GM13976 (cell line): ENCODE measurements around the gene TCTN1.
"Not testable (repeated sequence)": the region's sequence is repeated elsewhere in the genome, so short reads cannot be mapped to it uniquely, and the experiment has no call there.

Experiments used
- DNase-seq: peaks from one replicate; pipeline ENCODE4 v3.0.0; 2012; ENCODE audit warnings: low spot score
- in situ Hi-C: fragments of 300-500 bp; cut with MboI; formaldehyde crosslinking; loops from one replicate; pipeline ENCODE4 v1.12.0; 2022; ENCODE audit warnings: low sequenced_read_pairs, mixed read lengths, inconsistent platforms; ENCODE audit not compliant: unreplicated experiment
- TF ChIP-seq, protein P1 (sequence below): IDR thresholded peaks from 2 replicates; pipeline ENCODE4 v1.5.1; 2012; ENCODE audit warnings: borderline replicate concordance, mild to moderate bottlenecking; ENCODE audit not compliant: insufficient read depth; ENCODE audit errors: extremely low read depth, missing control alignments, control extremely low read depth

TCTN1 gene

DNA sequence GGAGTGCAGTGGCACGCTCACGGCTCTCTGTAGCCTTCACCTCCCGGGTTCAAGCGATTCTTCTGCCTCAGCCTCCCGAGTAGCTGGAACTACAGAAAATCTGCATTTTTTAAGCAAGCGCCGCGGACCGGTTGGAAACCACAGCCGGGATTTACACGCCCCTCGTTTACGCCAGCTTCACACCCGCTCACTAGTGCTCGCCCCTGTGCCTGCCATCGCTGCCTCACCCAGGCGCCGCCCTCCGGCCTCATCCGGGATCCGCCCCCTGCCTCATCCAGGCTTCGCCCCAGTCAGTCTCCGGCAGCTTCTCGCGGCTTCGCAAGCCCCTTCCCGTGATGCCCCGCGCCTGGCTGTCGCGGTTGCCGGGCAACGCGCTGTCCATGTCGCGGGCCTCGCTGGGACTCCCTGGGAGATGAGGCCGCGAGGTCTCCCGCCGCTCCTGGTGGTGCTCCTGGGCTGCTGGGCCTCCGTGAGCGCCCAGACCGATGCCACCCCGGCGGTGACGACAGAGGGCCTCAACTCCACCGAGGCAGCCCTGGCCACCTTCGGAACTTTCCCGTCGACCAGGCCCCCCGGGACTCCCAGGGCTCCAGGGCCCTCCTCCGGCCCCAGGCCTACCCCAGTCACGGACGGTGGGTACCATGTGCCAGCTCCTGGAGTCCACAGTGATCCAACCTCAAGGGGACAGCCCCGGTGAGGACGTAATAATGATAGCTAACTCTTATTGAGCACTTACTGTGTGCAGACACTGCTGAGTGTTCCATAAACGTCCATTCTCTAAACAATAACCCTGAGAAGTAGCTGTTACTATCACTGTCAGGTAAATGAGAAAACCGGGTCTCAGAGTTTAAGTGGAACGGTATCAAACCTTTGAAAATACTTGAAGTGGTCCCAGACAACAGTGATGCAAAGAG lies at the start of gene TCTN1:
TSS of gene TCTN1 (plus strand) at position 359 of the 914 bp plus-strand sequence. CDS start at position 413, 54 bp downstream.
- in situ Hi-C loops = no loop called here
- TF ChIP-seq, protein P1, sequence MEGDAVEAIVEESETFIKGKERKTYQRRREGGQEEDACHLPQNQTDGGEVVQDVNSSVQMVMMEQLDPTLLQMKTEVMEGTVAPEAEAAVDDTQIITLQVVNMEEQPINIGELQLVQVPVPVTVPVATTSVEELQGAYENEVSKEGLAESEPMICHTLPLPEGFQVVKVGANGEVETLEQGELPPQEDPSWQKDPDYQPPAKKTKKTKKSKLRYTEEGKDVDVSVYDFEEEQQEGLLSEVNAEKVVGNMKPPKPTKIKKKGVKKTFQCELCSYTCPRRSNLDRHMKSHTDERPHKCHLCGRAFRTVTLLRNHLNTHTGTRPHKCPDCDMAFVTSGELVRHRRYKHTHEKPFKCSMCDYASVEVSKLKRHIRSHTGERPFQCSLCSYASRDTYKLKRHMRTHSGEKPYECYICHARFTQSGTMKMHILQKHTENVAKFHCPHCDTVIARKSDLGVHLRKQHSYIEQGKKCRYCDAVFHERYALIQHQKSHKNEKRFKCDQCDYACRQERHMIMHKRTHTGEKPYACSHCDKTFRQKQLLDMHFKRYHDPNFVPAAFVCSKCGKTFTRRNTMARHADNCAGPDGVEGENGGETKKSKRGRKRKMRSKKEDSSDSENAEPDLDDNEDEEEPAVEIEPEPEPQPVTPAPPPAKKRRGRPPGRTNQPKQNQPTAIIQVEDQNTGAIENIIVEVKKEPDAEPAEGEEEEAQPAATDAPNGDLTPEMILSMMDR = no peak
- peak; percentile 98 for DNase-seq

DNA sequence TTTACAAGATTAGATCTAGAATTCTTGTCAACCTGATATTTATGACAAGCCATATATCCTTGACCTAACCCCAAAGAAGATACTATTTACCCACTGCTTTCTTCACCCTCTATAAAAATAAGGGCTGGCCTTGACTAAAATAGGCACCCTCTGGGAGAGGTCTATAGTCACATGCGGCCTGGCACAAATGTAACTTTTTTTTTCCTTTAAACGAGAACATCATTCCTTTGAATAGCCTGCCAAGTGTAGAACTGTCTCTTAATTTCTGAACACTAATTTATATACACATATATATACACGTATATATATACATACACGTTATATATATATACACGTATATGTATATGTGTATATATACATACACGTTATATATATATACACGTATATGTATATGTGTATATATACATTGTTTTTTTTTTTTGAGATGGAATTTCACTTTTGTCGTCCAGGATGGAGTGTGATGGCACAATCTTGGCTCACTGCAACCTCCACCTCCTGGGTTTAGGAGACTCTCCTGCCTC lies 49.4 kb upstream of the TCTN1 start:
- DNase-seq = no peak
- TF ChIP-seq, protein P1 = no peak
- in situ Hi-C loops = no loop called here

GRCh38 chr12:110565894-110566871 lies 47.7 kb upstream of the TCTN1 start:
- TF ChIP-seq, protein P1 = no peak
- in situ Hi-C loops = no loop called here
- DNase-seq = no peak

DNA sequence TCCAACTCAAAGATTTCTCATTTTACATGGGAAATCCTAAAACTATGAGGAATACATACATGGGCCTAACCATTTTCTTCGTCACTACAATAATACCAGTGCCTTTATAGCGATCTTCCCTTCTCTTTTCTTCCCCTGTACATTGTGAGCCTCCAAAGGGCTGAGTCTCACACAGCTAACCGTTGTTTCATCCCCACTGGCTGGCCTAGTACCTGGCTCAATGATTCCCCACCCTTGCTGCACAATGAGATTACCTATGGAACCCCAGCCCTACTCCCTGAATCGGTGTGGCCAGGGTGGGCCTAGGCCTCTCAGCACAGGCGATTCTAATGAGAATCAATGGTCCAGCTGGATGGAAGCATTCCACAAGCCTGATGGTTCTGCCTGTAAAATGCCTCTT lies 46.9 kb upstream of the TCTN1 start:
- TF ChIP-seq, protein P1 = no peak
- in situ Hi-C loops = no loop called here
- no peak for DNase-seq

- DNase-seq = no peak
- in situ Hi-C loops = no loop called here
- TF ChIP-seq, protein P1 = no peak
Observed at GRCh38 chr12:110568752-110569151, 45.2 kb upstream of the TCTN1 start.

DNA sequence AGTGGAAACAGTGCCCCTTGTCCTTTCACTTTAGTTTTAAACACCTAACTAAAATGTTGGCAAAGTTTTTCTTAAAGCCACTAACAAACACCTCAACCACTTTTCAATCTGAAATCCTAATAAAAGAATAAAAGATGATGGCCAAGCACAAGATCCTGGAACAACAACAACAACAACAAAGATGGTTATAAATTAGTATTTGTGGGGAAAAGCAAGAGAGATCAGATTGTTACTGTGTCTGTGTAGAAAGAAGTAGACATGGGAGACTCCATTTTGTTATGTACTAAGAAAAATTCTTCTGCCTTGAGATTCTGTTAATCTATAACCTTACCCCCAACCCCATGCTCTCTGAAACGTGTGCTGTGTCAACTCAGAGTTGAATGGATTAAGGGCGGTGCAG lies 44.1 kb upstream of the TCTN1 start:
- in situ Hi-C loops, DNase-seq: not testable (repeated sequence)

DNA sequence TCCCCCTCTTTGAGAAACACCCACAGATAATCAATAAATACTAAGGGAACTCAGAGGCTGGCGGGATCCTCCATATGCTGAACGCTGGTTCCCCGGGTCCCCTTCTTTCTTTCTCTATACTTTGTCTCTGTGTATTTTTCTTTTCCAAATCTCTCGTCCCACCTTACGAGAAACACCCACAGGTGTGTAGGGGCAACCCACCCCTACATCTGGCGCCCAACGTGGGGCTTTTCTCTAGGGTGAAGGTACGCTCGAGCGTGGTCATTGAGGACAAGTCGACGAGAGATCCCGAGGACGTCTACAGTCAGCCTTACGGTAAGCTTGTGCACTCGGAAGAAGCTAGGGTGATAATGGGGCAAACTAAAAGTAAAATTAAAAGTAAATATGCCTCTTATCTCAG lies 43.1 kb upstream of the TCTN1 start:
- DNase-seq, in situ Hi-C loops: not testable (repeated sequence)
